Activated CD8-positive, alpha-beta T cell treated with anti-CD3 and anti-CD28 coated beads for 36 hours (primary cell): ENCODE measurements around the gene ANO7. TPM values are rescaled to one million over a fixed set of nuclear protein-coding genes. Genes with fewer than 3 reads are reported as not detected.

Experiments used
- ATAC-seq: fragments of 200-7000 bp; cut with Tn5 transposase; one replicate; pipeline ENCODE4 v1.10.0; 2021; ENCODE audit warnings: mild to moderate bottlenecking, moderate library complexity
- CTCF ChIA-PET: fragments of 350-600 bp; sonication (Branson Sonifier 250); formaldehyde crosslinking; loops from one replicate; lab custom pipeline; 2021; ENCODE audit warnings: antibody characterized with exemption; lab: Charles Lee
- POLR2A ChIA-PET: fragments of 350-600 bp; sonication (Branson Sonifier 250); formaldehyde crosslinking; loops from one replicate; lab custom pipeline; 2021; ENCODE audit warnings: antibody characterized with exemption; lab: Charles Lee
- DNase-seq: peaks from one replicate; pipeline ENCODE4 v3.0.0-alpha.2; 2020
- H3K27ac Mint-ChIP-seq: one replicate; pipeline ENCODE4 v1.8.0; 2021; ENCODE audit warnings: mild to moderate bottlenecking, mixed read lengths
- H3K27me3 Mint-ChIP-seq: one replicate; pipeline ENCODE4 v1.8.0; 2021; ENCODE audit warnings: mixed read lengths
- H3K36me3 Mint-ChIP-seq: one replicate; pipeline ENCODE4 v1.8.0; 2021; ENCODE audit warnings: low read depth, mixed read lengths
- H3K4me1 Mint-ChIP-seq: one replicate; pipeline ENCODE4 v1.8.0; 2021; ENCODE audit warnings: low read depth, mixed read lengths
- H3K4me3 Mint-ChIP-seq: one replicate; pipeline ENCODE4 v1.8.0; 2021; ENCODE audit warnings: mild to moderate bottlenecking, moderate library complexity, mixed read lengths
- H3K9me3 Mint-ChIP-seq: one replicate; pipeline ENCODE4 v1.8.0; 2021; ENCODE audit warnings: mixed read lengths
- CTCF ChIP-seq: fragments of 200-600 bp; IDR thresholded peaks from one replicate; pipeline ENCODE4 v1.8.0; 2022; ENCODE audit warnings: antibody characterized with exemption, mild to moderate bottlenecking
- intact Hi-C: fragments of 100-400 bp; cut with micrococcal nuclease; formaldehyde crosslinking; loops from one replicate; pipeline ENCODE4 v1.10.0; 2022
- total RNA-seq, 2 experiments: library from RNA; stranded (reverse); gene quantifications; one replicate each; pipeline ENCODE4 v1.2.3, GENCODE V29; 2021

The ANO7 gene
- total RNA-seq, 2 experiments from 2014 or later, result 5.1 to 5.4 TPM

DNA sequence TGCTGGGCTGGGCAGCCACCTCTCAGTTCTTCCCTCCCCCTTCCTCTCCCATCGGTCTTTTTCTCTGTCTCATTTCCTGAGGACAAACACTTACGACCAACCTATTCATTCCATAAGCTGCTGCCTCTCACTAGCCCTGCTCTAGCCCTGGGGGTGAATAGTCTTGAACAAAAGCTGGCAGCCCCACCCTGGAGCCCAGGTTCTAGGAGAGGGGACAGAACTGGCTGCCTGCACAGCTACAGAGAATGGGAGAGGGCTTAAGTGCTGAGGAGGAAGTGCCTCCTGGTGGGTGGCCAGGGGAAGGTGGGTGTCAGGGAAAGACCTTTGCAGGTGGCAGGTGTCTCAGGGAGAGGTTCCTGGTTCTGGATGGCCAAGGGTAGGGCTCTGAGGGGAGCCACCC is 22.8 kb downstream of the ANO7 start:
- Mint-ChIP-seq H3K27ac (no peak overlapping the region), H3K9me3 (no peaks in the 10 kb centered on the region), H3K36me3 (no peaks in the 10 kb centered on the region), H3K27me3 (no peaks in the 10 kb centered on the region), H3K4me1 (no peaks in the 10 kb centered on the region), H3K4me3 (no peak overlapping the region)
- ChIA-PET POLR2A (no interaction called here), CTCF (no interaction called here)
- intact Hi-C loops, result no loop called here
- no peak for TF ChIP-seq CTCF
- DNase-seq (no peak), ATAC-seq (no peak)

- CTCF ChIA-PET, result interaction anchor here (1.0 kb wide), 1 partner anchor 362 kb away, joined by 3 read pairs; no protein-coding TSS in a partner anchor
These were observed 24.6 kb downstream of the ANO7 start for GRCh38 chr2:241213041-241213440.

DNA sequence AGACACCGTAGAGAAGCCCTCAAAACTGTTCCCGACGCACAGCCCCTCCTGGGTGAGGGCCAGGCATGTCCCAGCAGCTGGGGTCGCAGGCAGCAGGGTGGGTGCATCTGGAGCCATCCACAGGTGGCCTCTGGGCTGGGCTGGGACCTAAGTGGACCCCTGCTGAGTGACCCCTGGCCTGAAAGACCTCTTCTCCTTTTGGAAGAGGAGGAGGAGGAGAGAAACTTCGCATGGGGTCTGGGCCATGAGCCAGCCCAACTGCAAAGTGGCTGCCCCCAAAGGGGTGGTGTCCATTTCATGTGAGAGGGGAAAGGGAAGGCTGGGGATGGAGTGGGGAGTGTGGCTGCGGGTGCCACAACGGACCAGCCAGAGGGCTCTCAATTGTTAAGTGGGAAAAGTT is 25.1 kb downstream of the ANO7 start:
- no peak for TF ChIP-seq CTCF
- Mint-ChIP-seq H3K27ac (no peak overlapping the region), H3K36me3 (peaks cover 2% of the 10 kb centered on the region), H3K4me3 (no peak overlapping the region), H3K9me3 (no peaks in the 10 kb centered on the region), H3K4me1 (peaks cover 2% of the 10 kb centered on the region), H3K27me3 (no peaks in the 10 kb centered on the region)
- ATAC-seq, result no peak
- ChIA-PET CTCF (no interaction called here), POLR2A (no interaction called here)
- DNase-seq, result no peak
- intact Hi-C loops, result no loop called here

More at GRCh38 chr2:241213041-241213440, 24.6 kb downstream of the ANO7 start:
- TF ChIP-seq CTCF, result no peak
- Mint-ChIP-seq H3K27me3 (no peaks in the 10 kb centered on the region), H3K27ac (no peak overlapping the region), H3K9me3 (no peaks in the 10 kb centered on the region), H3K36me3 (no peaks in the 10 kb centered on the region), H3K4me3 (no peak overlapping the region), H3K4me1 (no peaks in the 10 kb centered on the region)
- intact Hi-C loops, result no loop called here
- DNase-seq, result no peak
- no peak for ATAC-seq
- POLR2A ChIA-PET, result no interaction called here

GRCh38 chr2:241214209-241214608 is 25.7 kb downstream of the ANO7 start:
- POLR2A ChIA-PET, result no interaction called here
- intact Hi-C loops, result no loop called here
- DNase-seq, result no peak

GRCh38 chr2:241214766-241215165 is 26.3 kb downstream of the ANO7 start:
- CTCF ChIA-PET, result no interaction called here
- POLR2A ChIA-PET, result no interaction called here
- Mint-ChIP-seq H3K27ac (no peak overlapping the region), H3K36me3 (peaks cover 3% of the 10 kb centered on the region), H3K27me3 (peaks cover under 1% of the 10 kb centered on the region), H3K4me1 (peaks cover 10% of the 10 kb centered on the region), H3K9me3 (no peaks in the 10 kb centered on the region), H3K4me3 (no peak overlapping the region)
- ATAC-seq (no peak), DNase-seq (no peak)
- intact Hi-C loops, result no loop called here
- no peak for TF ChIP-seq CTCF

More at GRCh38 chr2:241214209-241214608, 25.7 kb downstream of the ANO7 start:
- peaks cover 2% of the 10 kb centered on the region for H3K36me3 Mint-ChIP-seq
- CTCF ChIA-PET, result no interaction called here
- no peak for TF ChIP-seq CTCF
- no peak overlapping the region for H3K4me3 Mint-ChIP-seq
- no peaks in the 10 kb centered on the region for H3K27me3 Mint-ChIP-seq
- H3K27ac Mint-ChIP-seq, result no peak overlapping the region
- ATAC-seq, result no peak
- H3K9me3 Mint-ChIP-seq, result no peaks in the 10 kb centered on the region
- peaks cover 9% of the 10 kb centered on the region for H3K4me1 Mint-ChIP-seq
